Measurements from ENCODE around the gene FRMPD4.

The FRMPD4 gene

GRCh38 chrX:12309040-12309743, 170.9 kb downstream of the FRMPD4 start:
- no peak overlapping the region for H2AFZ ChIP-seq (ENCODE audit: low read length)
- no peak for DNase-seq
- no peaks in the 10 kb centered on the region for H3K4me1 ChIP-seq (ENCODE audit: low read length)
- no peaks in the 10 kb centered on the region for H3K9me2 ChIP-seq (replicated peaks; ENCODE audit: insufficient read depth, low read length)
- no peak overlapping the region for H3K4me2 ChIP-seq (ENCODE audit: low read depth, low read length)
- no peaks in the 10 kb centered on the region for H3F3A ChIP-seq (ENCODE audit: insufficient read depth, low read length)
- H3K4me3 ChIP-seq (ENCODE audit: low read length) = no peak overlapping the region
- H3K9me3 ChIP-seq (replicated peaks; ENCODE audit: insufficient read depth, low read length) = no peaks in the 10 kb centered on the region
- no peaks in the 10 kb centered on the region for H3K27me3 ChIP-seq (replicated peaks; ENCODE audit: insufficient read depth, low read length)
- no peaks in the 10 kb centered on the region for H3K79me2 ChIP-seq (ENCODE audit: low read length)
- H3K9ac ChIP-seq (ENCODE audit: low read length) = no peak overlapping the region
- no peak overlapping the region for H3K27ac ChIP-seq (ENCODE audit: low read length)
- TF ChIP-seq EZH2phosphoT487 (IDR thresholded peaks at IDR 0.05; ENCODE audit: low read length) = no peak
- TF ChIP-seq CTCF (IDR thresholded peaks at IDR 0.05; ENCODE audit: low read length) = no peak
- no peak for TF ChIP-seq EZH2 (optimal IDR thresholded peaks at IDR 0.05; ENCODE audit: low read depth, low read length)
- no peaks in the 10 kb centered on the region for H4K20me1 ChIP-seq (ENCODE audit: insufficient read depth, low read length)
- H3K36me3 ChIP-seq (replicated peaks; ENCODE audit: insufficient read depth, low read length) = no peaks in the 10 kb centered on the region

DNA sequence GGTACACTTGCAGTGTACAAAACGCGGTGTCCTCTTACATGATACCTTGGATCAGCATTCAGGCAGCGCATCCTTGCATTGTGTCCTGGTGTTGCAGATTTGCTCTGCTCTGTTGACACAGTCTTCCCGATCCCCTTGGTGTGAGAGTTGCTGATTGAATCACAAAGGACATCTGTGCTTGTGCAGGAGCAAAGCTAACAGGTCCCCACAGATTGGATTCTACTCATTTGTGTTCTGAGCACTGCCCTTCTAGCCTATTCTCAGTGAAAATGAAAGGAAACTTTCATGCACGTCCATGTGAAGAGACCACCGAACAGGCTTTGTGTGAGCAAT, 171.4 kb downstream of the FRMPD4 start:
- H3K9ac ChIP-seq (ENCODE audit: low read length) = no peak overlapping the region
- H3K4me3 ChIP-seq (ENCODE audit: low read length) = no peak overlapping the region
- no peaks in the 10 kb centered on the region for H3K9me3 ChIP-seq (replicated peaks; ENCODE audit: insufficient read depth, low read length)
- TF ChIP-seq EZH2 (optimal IDR thresholded peaks at IDR 0.05; ENCODE audit: low read depth, low read length) (no peak), CTCF (IDR thresholded peaks at IDR 0.05; ENCODE audit: low read length) (no peak), EZH2phosphoT487 (IDR thresholded peaks at IDR 0.05; ENCODE audit: low read length) (no peak)
- no peaks in the 10 kb centered on the region for H3K9me2 ChIP-seq (replicated peaks; ENCODE audit: insufficient read depth, low read length)
- no peak overlapping the region for H2AFZ ChIP-seq (ENCODE audit: low read length)
- no peaks in the 10 kb centered on the region for H3K79me2 ChIP-seq (ENCODE audit: low read length)
- H3K36me3 ChIP-seq (replicated peaks; ENCODE audit: insufficient read depth, low read length) = no peaks in the 10 kb centered on the region
- H3K27me3 ChIP-seq (replicated peaks; ENCODE audit: insufficient read depth, low read length) = no peaks in the 10 kb centered on the region
- no peaks in the 10 kb centered on the region for H3F3A ChIP-seq (ENCODE audit: insufficient read depth, low read length)
- H3K4me1 ChIP-seq (ENCODE audit: low read length) = no peaks in the 10 kb centered on the region
- no peak for DNase-seq
- H4K20me1 ChIP-seq (ENCODE audit: insufficient read depth, low read length) = no peaks in the 10 kb centered on the region
- H3K27ac ChIP-seq (ENCODE audit: low read length) = no peak overlapping the region
- no peak overlapping the region for H3K4me2 ChIP-seq (ENCODE audit: low read depth, low read length)

DNA sequence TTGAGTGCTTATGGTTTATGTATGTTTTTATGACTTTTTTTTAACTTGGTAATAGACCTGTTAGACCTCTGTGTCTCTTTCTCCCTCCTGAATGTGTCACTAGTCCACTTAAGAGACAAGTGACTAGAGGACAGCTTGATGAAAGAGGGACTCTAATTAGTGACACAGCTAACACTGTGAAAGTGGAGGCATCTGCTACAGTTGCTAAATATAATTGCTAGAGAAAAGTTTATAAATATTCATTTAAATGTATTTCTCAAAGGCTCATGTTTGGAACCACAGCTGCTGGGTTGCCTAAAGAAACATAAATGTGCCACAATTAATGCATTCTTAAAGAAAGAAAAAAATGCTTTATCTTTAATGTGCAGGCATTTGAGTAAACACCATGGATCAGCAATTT, 176.4 kb downstream of the FRMPD4 start:
- H3K27me3 ChIP-seq (replicated peaks; ENCODE audit: insufficient read depth, low read length) = no peaks in the 10 kb centered on the region
- no peak overlapping the region for H3K4me2 ChIP-seq (ENCODE audit: low read depth, low read length)
- no peak overlapping the region for H2AFZ ChIP-seq (ENCODE audit: low read length)
- H3K9me2 ChIP-seq (replicated peaks; ENCODE audit: insufficient read depth, low read length) = no peaks in the 10 kb centered on the region
- no peaks in the 10 kb centered on the region for H3K36me3 ChIP-seq (replicated peaks; ENCODE audit: insufficient read depth, low read length)
- TF ChIP-seq EZH2 (optimal IDR thresholded peaks at IDR 0.05; ENCODE audit: low read depth, low read length) (no peak), EZH2phosphoT487 (IDR thresholded peaks at IDR 0.05; ENCODE audit: low read length) (no peak), CTCF (IDR thresholded peaks at IDR 0.05; ENCODE audit: low read length) (no peak)
- H3K79me2 ChIP-seq (ENCODE audit: low read length) = no peaks in the 10 kb centered on the region
- H3K9ac ChIP-seq (ENCODE audit: low read length) = no peak overlapping the region
- no peaks in the 10 kb centered on the region for H3K4me1 ChIP-seq (ENCODE audit: low read length)
- H3K27ac ChIP-seq (ENCODE audit: low read length) = no peak overlapping the region
- H3K9me3 ChIP-seq (replicated peaks; ENCODE audit: insufficient read depth, low read length) = no peaks in the 10 kb centered on the region
- no peak overlapping the region for H3K4me3 ChIP-seq (ENCODE audit: low read length)
- no peaks in the 10 kb centered on the region for H4K20me1 ChIP-seq (ENCODE audit: insufficient read depth, low read length)
- no peak for DNase-seq
- H3F3A ChIP-seq (ENCODE audit: insufficient read depth, low read length) = no peaks in the 10 kb centered on the region
